Mesothelial cell of epicardium (in vitro differentiated cells): Measurements from ENCODE around the gene ASB5. TPM values are rescaled to one million over a fixed set of nuclear protein-coding genes. Genes with fewer than 3 reads are reported as not detected.

ENCODE experiments used
- DNase-seq, 2 experiments: peaks; one replicate each; pipeline ENCODE4 v3.0.0; 2021; ENCODE audit warnings: low spot score in 2 of 2; ENCODE audit not compliant: unreplicated experiment in 2 of 2
- H3K27ac Mint-ChIP-seq: 2 replicates; pipeline ENCODE4 v1.8.0; 2021; ENCODE audit warnings: mixed read lengths
- H3K27me3 Mint-ChIP-seq: 2 replicates; pipeline ENCODE4 v1.8.0; 2021; ENCODE audit warnings: low read depth, mixed read lengths
- H3K36me3 Mint-ChIP-seq: 2 replicates; pipeline ENCODE4 v1.8.0; 2021; ENCODE audit warnings: mixed read lengths
- H3K4me1 Mint-ChIP-seq: 2 replicates; pipeline ENCODE4 v1.8.0; 2021; ENCODE audit warnings: mixed read lengths
- H3K4me3 Mint-ChIP-seq: 2 replicates; pipeline ENCODE4 v1.8.0; 2021; ENCODE audit warnings: mild to moderate bottlenecking, moderate library complexity, mixed read lengths
- H3K9me3 Mint-ChIP-seq: 2 replicates; pipeline ENCODE4 v1.8.0; 2021; ENCODE audit warnings: mixed read lengths
- CTCF ChIP-seq: fragments of 200-600 bp; sonication (generic); IDR thresholded peaks from one replicate; pipeline ENCODE4 v1.5.0; 2021; ENCODE audit warnings: antibody characterized with exemption; ENCODE audit not compliant: unreplicated experiment
- total RNA-seq: library from RNA; stranded (reverse); gene quantifications from 3 replicates; pipeline ENCODE4 v1.2.1, GENCODE V29; 2021

Gene ASB5
- total RNA-seq, 1 donor from 2014 or later = not detected

GRCh38 chr4:176259330-176260090 is 9.5 kb downstream of the ASB5 start:
- Mint-ChIP-seq H3K4me1 (no peaks in the 10 kb centered on the region), H3K27ac (no peak overlapping the region), H3K27me3 (no peaks in the 10 kb centered on the region), H3K4me3 (no peak overlapping the region), H3K9me3 (peaks cover 1% of the 10 kb centered on the region), H3K36me3 (no peaks in the 10 kb centered on the region)
- DNase-seq = no peak
- no peak for TF ChIP-seq CTCF

GRCh38 chr4:176258135-176258534 is 10.9 kb downstream of the ASB5 start:
- no peak for DNase-seq
- Mint-ChIP-seq H3K4me1 (no peaks in the 10 kb centered on the region), H3K9me3 (peaks cover 11% of the 10 kb centered on the region), H3K4me3 (no peak overlapping the region), H3K27me3 (no peaks in the 10 kb centered on the region), H3K36me3 (peaks cover 2% of the 10 kb centered on the region), H3K27ac (no peak overlapping the region)
- no peak for TF ChIP-seq CTCF

GRCh38 chr4:176256921-176257320 is 12.1 kb downstream of the ASB5 start:
- Mint-ChIP-seq H3K27me3 (no peaks in the 10 kb centered on the region), H3K27ac (no peak overlapping the region), H3K36me3 (peaks cover 2% of the 10 kb centered on the region), H3K4me1 (no peaks in the 10 kb centered on the region), H3K4me3 (no peak overlapping the region), H3K9me3 (peaks cover 11% of the 10 kb centered on the region)
- no peak for DNase-seq
- no peak for TF ChIP-seq CTCF

- Mint-ChIP-seq H3K9me3 (no peaks in the 10 kb centered on the region), H3K4me1 (peaks cover 10% of the 10 kb centered on the region), H3K4me3 (no peak overlapping the region), H3K27me3 (no peaks in the 10 kb centered on the region), H3K36me3 (no peaks in the 10 kb centered on the region), H3K27ac (no peak overlapping the region)
- no peak for DNase-seq
- TF ChIP-seq CTCF = no peak
Measured at GRCh38 chr4:176242764-176243347, 26.2 kb downstream of the ASB5 start.

GRCh38 chr4:176241703-176242102 is 27.3 kb downstream of the ASB5 start:
- no peak for TF ChIP-seq CTCF
- DNase-seq = no peak
- H3K4me1 Mint-ChIP-seq = peaks cover 15% of the 10 kb centered on the region
- H3K36me3 Mint-ChIP-seq = no peaks in the 10 kb centered on the region
- no peak overlapping the region for H3K27ac Mint-ChIP-seq
- no peaks in the 10 kb centered on the region for H3K27me3 Mint-ChIP-seq
- no peak overlapping the region for H3K4me3 Mint-ChIP-seq
- no peaks in the 10 kb centered on the region for H3K9me3 Mint-ChIP-seq
